SKM-1 treated with dmso at 0.1 percent for 144 hours (cell line): ENCODE data around the gene ZYX.
"Not testable (repeated sequence)": the region's sequence is repeated elsewhere in the genome, so short reads cannot be mapped to it uniquely, and the experiment has no call there.

Experiments used
- DNase-seq: peaks from one replicate; lab custom pipeline; 2025; ENCODE audit not compliant: unreplicated experiment; lab: John Stamatoyannopoulos, UW

The ZYX gene

DNA sequence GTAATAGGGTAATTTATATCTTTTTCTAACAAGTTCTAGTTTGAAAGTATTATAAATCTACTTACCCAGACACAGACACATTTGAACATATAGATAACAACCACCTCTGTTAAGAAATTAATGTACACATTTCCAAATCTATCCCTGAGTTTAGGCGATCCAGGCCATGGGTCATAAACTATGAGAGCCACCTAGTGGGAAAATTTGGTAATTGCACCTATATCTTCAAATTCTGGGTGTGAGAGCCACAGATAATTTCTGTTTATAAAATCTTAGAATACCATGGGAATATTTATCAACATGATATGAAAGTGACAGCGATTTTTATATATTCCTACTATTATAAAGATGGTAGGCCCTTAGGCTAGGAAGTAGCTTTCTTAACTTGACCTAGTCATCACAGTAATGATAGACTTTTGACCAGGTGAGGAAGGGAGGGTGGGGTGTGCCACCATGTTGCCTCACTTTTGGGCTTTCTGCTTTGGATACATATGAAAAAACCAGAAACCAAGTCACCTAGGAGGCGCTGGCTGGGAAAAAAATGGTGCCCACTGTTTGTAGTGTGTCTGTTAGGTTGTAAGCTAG, 35.5 kb downstream of the ZYX start:
- DNase-seq: peak; percentile 18

DNA sequence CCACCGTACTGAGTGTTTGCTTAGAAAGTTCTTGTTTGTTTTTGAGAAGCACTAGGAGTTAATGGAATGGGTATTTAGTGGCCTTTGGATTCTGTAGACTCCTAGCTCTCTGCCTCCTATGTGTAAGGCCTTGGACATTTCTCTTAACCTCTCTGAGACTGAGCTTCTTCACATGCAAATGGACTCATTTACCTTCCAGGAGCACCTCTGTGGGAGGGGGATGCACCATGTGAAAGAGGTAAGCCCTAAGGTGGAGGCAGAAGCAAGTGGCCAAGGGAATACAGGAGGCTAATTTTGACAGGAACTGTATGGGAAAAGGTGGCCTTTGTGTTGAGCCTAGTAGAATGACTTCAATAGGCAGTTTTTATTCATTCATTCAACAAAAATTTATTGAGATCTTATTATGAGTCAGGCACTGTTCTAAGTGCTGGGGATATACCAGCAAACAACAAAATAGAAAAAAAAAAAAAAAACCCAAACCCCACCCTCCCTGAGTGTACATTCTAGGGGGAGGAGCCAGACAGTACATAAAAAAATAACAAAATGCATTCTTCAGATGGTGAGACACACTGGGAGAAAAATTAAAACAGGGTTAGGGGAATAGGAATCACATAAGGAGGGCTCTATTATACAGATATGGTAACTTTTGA, 36.7 kb downstream of the ZYX start:
- DNase-seq: no peak

DNA sequence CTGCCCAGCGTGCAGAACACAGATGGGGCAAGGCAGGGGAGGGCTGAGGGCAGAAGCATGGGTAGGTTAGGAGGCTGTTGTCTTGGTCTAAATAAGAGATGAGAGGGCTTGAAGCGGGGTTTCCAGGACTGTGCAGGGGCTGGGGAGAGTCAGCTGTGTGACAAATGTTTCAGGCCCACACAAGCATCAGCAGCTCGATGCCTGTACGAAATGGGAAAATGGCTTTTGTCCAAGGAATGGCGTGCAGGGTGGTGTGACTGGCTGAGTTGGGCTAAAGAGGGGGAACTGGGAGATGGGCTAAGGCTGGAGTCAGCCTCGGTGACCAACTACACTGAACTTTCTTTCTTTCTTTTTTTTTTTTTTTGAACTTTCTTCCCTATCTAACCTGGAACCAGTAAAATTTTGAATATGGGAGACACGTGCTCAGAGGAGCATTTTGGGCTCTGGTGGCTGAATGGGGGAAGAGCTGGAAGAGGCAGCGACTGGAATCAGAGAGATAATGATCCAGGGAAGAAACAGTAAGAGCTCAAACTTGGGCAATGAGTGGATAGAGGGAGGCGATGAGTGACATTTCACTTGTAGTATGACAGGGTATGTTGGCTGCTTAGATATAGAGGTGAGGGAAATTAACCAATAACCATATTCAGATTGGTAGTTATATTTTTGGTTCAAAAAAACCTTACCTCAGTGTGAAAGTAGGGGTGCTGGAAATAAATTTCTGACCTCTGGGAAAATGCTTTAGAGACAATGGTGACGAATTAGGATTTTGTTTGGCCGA, 37.7 kb downstream of the ZYX start:
- DNase-seq: no peak

DNA sequence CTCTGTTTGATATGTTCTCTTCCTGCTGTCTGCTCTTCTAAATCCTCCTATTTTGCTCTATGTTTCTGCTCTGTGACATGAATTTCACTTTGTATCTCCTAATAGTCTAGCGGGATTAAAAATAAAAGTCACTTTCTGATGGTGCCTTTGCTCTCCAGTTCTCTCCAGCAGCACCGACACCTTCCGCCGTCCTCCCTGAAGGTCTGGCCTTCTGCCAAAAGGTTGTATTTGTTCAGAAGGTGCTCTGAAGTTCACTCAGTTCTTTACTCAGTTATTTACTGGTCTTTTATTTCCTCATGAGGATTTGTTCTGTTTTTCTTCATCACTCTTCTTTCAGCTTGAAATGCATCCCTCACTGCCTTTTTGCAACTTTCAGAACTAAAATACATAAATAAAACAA, 38.7 kb downstream of the ZYX start:
- DNase-seq: no peak

DNA sequence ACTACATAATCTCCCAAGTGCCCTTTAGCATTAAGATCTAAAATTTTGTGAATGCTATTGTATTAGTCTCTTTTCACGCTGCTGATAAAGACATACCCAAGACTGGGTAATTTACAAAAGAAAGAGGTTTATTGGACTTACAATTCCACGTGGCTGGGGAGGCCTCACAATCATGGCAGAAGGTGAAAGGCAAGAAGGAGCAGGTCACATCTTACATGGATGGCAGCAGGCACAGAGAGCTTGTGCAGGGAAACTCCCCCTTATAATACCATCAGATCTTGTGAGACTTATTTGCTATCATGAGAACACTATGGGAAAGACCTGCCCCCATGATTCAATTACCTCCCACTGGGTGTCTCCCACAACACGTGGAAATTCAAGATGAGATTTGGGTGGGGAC, 39.5 kb downstream of the ZYX start:
- not testable (repeated sequence) for DNase-seq

DNA sequence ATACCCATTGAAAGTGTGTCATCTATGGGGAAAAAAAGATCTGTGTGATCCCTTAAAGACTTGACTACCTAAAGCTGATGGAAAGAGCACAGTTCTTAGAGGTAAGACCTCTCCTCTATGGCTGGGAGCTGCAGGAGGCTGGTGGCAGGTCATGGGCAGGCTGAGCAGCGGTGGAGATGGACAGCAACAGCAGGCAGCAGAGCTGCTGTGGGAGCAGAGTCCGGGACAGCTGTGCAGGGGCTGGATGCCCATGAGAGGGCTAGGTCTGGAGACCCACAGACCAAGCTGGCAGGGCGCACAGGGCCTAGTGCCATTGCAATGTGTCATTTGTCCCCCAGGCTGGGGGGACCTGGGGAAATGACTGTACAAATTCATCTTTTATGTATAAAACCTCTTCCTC, 40.9 kb downstream of the ZYX start:
- no peak for DNase-seq

DNA sequence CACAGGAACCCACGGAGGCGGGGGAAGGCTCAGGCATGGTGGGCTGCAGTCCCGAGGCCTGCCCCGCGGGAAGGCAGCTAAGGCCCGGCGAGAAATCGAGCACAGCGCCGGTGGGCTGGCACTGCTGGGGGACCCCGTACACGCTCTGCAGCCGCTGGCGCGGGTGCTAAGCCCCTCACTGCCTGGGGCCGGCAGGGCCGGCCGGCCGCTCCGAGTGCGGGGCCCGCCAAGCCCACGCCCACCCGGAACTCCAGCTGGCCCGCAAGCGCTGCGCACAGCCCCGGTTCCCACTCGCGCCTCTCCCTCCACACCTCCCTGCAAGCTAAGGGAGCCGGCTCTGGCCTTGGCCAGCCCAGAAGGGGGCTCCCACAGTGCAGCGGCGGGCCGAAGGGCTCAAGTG, 43.3 kb downstream of the ZYX start:
- DNase-seq: not testable (repeated sequence)

DNA sequence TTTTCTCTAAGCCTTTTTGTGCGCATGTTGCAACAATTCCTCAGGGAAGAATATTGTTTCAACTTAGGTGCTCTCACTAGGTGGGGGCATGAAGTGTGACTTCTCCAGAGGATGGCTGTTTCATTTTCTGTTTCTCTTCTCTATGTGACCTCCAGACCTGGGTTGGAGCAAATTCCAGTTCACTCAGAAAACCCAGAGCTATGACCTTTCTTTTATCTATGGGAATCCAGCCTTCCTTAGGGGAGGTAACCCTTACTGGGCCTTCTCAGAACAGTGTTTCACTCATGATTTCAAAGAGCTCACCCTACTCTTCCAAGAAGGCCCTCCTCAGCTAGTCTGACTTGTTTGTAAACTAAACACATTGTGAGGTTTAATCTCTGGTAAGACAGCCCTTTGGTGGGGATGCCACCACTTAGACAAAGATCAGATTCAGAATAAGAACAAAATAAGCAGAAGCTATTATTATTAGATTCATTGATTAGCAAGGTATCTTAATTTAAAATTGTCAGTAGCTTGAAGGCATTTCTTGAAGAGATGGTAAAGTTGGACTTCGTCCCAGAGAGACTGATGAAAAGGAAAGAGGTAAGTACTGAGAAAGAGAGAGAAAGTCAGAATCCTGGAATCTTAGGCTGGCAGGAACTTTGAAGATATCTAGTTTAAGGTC, 45.5 kb downstream of the ZYX start:
- no peak for DNase-seq

DNA sequence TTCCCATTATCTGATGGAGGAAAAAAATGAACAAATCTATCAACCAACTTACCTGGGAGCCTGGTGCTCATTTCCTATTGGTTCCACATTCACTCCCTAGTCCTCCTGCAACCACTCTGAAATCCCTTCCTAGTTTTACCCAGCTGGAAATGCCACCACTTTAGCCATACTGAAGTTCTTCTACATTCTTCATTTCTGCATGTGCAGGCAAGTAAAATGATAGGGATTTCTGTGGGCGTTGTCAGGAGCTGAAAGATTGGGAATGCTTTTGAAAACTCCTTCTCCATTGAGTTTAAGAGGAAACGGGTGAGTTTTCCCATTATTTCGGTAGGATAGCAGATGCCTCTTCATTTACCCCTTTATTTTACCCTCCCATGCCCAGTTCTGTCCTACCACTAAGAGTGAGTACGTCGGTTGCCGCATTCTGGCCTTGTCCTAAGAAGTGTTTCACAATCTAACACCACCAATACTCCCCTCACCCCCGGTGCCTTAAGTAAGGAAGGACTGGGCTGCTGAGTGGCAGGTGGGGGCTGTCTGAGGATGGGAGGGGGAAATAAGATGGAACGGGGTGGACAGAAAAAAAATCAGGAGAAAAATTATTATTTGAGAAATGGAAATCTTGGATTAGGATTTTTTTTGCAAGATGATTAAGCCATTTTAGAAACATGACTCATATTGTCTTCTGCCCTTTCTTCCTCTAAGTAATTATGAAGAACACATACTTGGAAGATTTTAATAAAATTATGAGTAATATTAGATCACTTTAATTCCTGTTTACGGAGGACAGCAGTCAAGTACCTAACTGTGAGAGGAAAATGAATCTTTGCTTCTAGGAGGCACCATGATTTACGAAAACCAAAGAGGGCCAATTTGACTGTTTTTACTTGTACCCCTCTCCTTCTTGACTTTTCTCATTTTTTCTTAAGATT, 48.9 kb downstream of the ZYX start:
- no peak for DNase-seq

DNA sequence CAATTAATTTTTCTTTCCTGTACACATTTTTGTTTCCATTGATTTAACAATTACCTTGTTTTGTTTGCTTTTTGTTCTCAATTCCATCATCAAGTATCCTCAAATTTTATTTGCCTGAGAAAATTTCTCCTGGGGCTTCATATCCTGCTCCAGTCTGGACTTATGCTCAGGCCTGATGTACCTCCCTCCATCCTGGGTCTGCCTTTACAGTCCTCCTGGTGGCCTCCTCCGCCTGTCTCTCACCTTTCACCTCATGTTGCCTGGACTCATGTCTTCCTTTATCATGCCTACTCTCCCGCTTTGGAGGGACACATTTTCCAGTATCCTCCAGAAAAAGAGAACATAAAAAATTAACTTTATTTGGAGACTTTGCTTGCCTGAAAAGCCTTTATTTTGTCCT, 50.0 kb downstream of the ZYX start:
- no peak for DNase-seq

DNA sequence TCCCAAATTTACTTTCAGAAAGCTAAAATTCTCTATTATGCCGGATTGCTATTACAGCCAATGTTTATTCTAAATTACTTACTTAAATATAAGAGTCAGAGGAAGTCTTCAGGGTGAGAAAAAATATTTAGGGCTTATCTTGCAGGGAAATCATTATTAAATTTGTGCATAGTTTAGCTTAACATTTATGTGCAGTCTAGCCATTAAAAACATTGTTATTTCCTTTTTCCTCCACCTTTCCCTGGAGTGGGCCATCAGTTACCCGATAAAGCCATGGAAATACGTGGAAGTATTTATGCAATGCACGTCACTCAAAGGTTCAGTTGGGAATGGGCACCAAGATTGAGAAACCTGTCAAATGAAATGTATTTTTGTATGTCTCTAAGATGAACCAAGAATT, 52.6 kb downstream of the ZYX start:
- DNase-seq: no peak

DNA sequence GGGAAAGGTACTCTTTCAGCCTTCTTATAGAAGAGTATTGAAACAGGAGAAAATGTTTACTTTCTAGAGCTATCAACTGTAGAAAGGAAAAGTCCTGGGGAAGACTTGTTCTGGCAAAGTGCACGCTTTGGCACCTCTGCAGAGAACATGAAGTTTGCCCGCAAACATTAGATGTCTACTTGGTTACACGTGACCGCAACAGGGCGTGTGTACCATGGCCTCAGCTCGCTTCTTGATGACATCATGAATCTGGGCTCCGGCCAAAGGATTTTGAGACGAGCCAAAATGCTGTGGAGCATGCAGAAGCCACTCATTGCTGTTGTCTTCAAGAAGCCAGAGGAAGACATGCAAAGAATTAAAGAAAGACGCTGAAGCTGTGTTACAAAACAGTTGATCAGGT, 53.5 kb downstream of the ZYX start:
- DNase-seq: no peak

DNA sequence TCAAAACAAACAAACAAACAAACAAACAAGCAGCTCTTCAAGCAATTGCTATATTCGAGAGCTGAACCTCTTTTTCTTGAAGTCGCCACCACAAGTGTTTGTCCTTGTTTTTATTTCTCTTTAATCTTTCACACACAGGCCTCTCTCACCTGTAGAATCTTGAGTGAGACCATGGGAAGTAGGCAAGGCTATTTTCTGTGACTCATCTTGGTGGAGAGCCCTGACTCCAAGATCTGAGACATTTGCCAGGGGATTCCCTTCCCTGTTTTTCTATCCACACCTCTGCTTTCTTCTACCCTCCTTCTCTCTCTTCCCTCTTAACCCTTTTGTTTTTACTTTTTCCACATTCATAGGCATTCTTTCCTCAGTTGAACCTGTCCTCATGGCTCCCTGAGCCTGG, 54.1 kb downstream of the ZYX start:
- DNase-seq: no peak

DNA sequence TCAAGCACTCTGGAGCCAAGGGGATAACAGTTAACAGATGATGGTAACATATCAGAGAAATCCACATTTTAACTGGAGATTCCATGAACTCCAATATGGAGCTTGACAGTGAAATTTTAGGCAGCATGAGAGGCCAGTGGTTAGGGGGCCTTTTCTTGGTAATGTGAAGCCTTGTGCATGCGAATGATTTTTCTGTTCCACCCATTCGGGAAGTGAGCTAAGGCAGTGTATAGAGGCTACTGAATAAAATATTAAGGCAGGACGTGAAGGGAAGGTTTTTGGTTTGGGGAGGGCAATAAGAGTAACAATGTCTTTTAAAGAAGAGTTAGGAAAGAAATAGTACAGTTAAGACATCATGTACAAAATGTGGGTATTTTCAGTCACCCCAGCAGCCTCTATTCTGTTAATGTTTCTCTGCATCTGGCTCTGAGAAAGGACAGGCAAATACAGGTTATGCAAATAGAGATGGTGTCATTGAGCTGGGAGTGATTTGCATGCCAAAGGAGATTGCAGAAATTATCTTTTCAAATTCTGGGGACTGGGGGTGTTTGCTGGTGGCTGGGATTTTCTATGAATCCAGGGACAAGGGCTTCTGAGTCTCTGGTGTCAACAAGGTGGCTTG, 55.3 kb downstream of the ZYX start:
- DNase-seq: no peak

DNA sequence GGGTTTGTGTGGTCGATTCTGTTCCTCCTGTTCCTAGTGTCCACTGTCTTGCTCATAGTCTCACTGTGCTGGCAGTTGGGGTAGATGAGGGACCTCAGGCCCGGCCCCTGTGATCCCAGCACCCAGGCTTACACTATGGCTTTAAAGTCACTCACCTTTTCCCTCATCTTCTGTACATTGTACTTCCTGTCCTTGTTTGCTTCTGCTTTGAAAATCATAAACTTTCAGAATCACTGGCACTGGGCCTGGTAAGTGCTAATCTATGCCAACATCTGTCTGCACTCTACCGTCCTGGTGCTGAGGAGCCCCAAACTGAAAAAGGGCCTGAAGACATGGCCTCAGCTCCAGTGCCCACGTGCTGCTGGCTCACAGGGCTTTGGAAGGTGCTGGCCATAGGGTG, 56.4 kb downstream of the ZYX start:
- DNase-seq: no peak

DNA sequence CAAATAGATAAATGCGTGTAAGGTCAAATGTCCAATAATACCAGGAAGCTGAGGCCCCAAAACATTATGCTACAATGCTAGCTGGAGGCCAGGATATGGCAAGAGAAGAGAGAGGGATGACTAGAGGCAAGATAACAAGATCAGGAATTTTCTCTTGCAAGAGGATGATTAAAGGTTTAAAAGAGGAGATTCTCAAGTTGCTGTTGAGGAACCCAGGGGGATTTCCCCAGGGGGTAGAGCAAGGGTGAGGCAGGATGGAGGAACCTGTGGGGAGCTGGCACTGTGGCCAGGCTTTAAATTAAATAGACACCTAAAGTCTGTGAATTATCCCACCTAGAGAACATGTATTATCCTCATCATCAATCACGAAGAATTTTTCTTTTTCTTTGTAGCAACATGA, 58.7 kb downstream of the ZYX start:
- DNase-seq: no peak
